Measurements from ENCODE around the gene PRKCZ. TPM values are rescaled to one million over a fixed set of nuclear protein-coding genes. Genes with fewer than 3 reads are reported as not detected.

PRKCZ gene
- total RNA-seq, 3 donors from 2014 or later (not counting 1 experiment from before 2014, with no cell fraction given): 25.1 to 37.1 (median 30.5) TPM

DNA sequence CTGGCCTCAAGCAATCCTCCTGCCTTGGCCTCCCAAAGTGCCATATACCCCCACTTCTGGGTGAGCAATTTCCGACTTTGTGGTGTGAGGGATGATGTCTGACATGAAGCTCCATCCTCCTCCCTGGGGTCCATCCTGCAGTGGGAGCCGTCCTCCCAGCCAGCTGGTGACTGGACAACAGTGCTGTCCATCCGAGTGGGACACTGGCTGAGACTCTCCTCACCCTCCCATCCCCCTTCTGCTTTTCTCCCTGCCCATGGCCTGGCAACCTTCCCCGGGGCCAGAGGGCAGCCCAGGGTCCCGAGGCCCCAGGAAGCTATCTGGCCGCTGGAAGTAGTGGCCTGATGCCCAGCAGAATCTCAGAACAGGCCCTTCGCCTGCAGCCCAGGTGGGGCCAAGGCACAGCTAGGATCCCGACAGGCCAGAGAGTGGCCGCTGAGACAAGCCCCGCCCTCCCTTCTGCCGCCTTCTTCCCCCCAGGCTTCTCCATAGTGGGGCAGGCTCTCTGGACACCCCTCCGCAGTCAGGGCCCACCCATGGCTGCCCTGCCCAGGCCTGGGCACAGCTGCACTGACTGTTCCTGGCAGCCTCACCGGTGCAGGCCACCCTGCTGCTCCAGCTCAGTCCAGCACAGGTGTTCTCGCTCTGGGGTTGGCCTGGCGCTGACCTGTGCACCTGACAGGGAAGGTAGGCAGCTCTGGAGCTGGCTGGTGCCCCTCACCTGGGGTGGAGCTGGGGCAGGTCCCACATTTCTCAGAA is 152.8 kb downstream of the PRKCZ start:
- Histone ChIP-seq H3K4me3 (ENCODE audit: low read length) (no peak overlapping the region), H3K9me3 (ENCODE audit: control insufficient read depth, insufficient read depth, low read length) (no peaks in the 10 kb centered on the region), H3K27me3 (ENCODE audit: control insufficient read depth, insufficient read depth, low read length) (no peaks in the 10 kb centered on the region), H3K4me1 (ENCODE audit: control insufficient read depth, insufficient read depth, low read length) (peaks cover 50% of the 10 kb centered on the region), H3K27ac (ENCODE audit: low read length) (no peak overlapping the region), H3K36me3 (ENCODE audit: control insufficient read depth, insufficient read depth, low read length) (no peaks in the 10 kb centered on the region)
- TF ChIP-seq, protein P1, sequence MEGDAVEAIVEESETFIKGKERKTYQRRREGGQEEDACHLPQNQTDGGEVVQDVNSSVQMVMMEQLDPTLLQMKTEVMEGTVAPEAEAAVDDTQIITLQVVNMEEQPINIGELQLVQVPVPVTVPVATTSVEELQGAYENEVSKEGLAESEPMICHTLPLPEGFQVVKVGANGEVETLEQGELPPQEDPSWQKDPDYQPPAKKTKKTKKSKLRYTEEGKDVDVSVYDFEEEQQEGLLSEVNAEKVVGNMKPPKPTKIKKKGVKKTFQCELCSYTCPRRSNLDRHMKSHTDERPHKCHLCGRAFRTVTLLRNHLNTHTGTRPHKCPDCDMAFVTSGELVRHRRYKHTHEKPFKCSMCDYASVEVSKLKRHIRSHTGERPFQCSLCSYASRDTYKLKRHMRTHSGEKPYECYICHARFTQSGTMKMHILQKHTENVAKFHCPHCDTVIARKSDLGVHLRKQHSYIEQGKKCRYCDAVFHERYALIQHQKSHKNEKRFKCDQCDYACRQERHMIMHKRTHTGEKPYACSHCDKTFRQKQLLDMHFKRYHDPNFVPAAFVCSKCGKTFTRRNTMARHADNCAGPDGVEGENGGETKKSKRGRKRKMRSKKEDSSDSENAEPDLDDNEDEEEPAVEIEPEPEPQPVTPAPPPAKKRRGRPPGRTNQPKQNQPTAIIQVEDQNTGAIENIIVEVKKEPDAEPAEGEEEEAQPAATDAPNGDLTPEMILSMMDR (IDR thresholded peaks at IDR 0.05): no peak
- 96% methylated on average over 14 of the region's 15 CpGs for WGBS (ENCODE audit: insufficient coverage)
- intact Hi-C loops (cut with micrococcal nuclease): no loop called here
- ATAC-seq: no peak
- Mint-ChIP-seq H3K9me3 (no peaks in the 10 kb centered on the region), H3K4me1 (peaks cover 21 to 36% of the 10 kb centered on the region in 2 donors), H3K27ac (no peak overlapping the region), H3K27me3 (ENCODE audit: low read depth in 2 of 2) (no peaks in the 10 kb centered on the region), H3K4me3 (no peak overlapping the region), H3K36me3 (no peaks in the 10 kb centered on the region)
- no peak for DNase-seq

DNA sequence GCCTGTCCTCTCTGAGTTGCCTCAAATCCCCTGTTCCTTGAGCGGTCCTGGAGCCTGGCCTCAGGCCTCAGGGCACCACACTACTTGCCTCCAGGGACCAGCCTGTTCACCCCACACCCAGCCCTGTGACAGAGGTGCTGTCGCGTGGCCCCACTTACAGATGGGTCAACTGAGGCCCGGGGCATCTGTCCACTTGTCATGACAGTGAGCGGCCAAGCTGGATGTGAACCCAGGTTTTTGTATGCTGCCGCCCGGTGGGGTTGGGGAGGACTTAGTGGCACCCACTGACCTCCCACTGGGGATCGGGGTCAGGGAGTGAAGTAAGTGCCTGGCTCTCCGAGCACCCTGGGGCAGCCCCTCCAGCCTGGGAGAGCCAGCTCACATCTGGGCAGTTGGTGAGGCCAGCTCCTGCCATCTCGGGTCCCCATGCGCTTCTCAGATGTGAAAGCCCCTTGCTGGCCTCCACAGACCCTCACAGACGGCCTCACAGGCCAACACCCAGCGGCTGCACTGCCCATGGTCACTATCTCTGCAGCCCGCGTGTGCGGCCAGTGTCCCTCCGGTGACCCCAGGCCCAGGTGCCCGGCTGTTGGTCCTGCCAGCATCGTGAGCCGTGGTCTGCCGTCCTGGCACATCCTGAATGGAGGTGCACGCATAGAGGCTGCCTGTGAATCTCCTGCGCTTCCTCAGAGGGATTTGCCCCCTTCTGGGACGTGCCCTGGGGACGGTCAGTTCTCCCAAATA is 153.6 kb downstream of the PRKCZ start:
- Mint-ChIP-seq H3K27ac (peak overlapping the region in 1 of 2 donors; percentile 56), H3K4me1 (peaks cover 18 to 32% of the 10 kb centered on the region in 2 donors), H3K36me3 (no peaks in the 10 kb centered on the region), H3K4me3 (no peak overlapping the region), H3K9me3 (no peaks in the 10 kb centered on the region), H3K27me3 (ENCODE audit: low read depth in 2 of 2) (no peaks in the 10 kb centered on the region)
- no peaks in the 10 kb centered on the region for H3K36me3 ChIP-seq (ENCODE audit: control insufficient read depth, insufficient read depth, low read length)
- DNase-seq: peak in 1 of 2 donors; percentile 21
- no peaks in the 10 kb centered on the region for H3K27me3 ChIP-seq (ENCODE audit: control insufficient read depth, insufficient read depth, low read length)
- no peaks in the 10 kb centered on the region for H3K9me3 ChIP-seq (ENCODE audit: control insufficient read depth, insufficient read depth, low read length)
- TF ChIP-seq, protein P1 (IDR thresholded peaks at IDR 0.05): no peak
- H3K4me3 ChIP-seq (ENCODE audit: low read length): peak overlapping the region; percentile 42
- no peak for ATAC-seq
- WGBS (ENCODE audit: insufficient coverage): 91% methylated on average over 25 of the region's 25 CpGs
- intact Hi-C loops (cut with micrococcal nuclease): no loop called here
- peaks cover 43% of the 10 kb centered on the region for H3K4me1 ChIP-seq (ENCODE audit: control insufficient read depth, insufficient read depth, low read length)
- peak overlapping the region; percentile 72 for H3K27ac ChIP-seq (ENCODE audit: low read length)

DNA sequence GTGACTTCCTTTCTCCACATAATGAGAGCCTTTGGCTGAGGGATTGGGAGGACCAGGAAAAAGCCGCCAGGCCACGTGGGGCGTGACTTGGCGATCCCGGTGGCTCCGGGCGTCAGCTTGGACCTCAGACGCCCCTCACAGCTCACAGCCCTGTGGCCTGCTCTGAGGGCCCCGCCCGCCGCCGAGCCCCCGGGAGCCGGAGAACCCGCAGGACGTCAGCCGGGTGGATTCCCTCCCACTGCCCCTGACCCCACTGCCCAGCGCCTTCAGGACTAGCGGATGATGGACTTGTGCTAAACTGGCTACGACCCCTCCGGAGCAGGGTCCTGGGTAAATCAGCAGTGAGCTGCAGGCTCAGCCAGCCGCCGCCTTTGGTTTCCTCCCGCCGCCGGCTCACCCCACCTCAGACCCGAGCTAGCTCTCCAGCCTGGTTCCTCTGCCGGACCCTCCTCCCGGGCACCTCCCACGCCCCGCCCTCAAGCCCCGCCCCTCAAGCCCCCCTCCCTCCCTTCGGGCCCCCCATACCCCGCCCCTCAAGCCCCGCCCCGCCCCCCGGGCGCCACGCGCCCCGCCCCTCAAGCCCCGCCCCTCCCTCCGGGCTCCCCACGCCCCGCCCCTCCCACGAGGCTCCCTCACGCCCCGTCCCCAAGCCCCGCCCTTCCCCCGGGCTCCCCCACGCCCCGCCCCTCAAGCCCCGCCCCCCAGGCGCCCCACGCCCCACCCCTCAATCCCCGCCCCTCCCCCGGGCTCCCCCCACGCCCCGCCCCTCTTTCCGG is 154.4 kb downstream of the PRKCZ start:
- intact Hi-C loops (cut with micrococcal nuclease): no loop called here

More for the DNA sequence above, 154.4 kb downstream of the PRKCZ start:
- peaks cover 10 to 25% of the 10 kb centered on the region in 2 donors for H3K4me1 Mint-ChIP-seq
- H3K27ac Mint-ChIP-seq: peak overlapping the region; percentile 54 to 81
- 7% methylated on average over 27 of the region's 60 CpGs for WGBS (ENCODE audit: insufficient coverage)
- DNase-seq (no peak), ATAC-seq (peak; percentile 51 to 75 (median 58))
- H3K4me3 Mint-ChIP-seq: peak overlapping the region; percentile 75
- Histone ChIP-seq H3K4me1 (ENCODE audit: control insufficient read depth, insufficient read depth, low read length) (peaks cover 36% of the 10 kb centered on the region), H3K36me3 (ENCODE audit: control insufficient read depth, insufficient read depth, low read length) (no peaks in the 10 kb centered on the region), H3K9me3 (ENCODE audit: control insufficient read depth, insufficient read depth, low read length) (no peaks in the 10 kb centered on the region), H3K4me3 (ENCODE audit: low read length) (peak overlapping the region; percentile 42), H3K27ac (ENCODE audit: low read length) (peak overlapping the region; percentile 72), H3K27me3 (ENCODE audit: control insufficient read depth, insufficient read depth, low read length) (no peaks in the 10 kb centered on the region)
- no peaks in the 10 kb centered on the region for H3K27me3 Mint-ChIP-seq (ENCODE audit: low read depth in 2 of 2)
- TF ChIP-seq, protein P1 (IDR thresholded peaks at IDR 0.05): no peak
- H3K36me3 Mint-ChIP-seq: no peaks in the 10 kb centered on the region
- no peaks in the 10 kb centered on the region for H3K9me3 Mint-ChIP-seq
